ENCODE measurements around the gene ROCK2. TPM values are rescaled to one million over a fixed set of nuclear protein-coding genes. Genes with fewer than 3 reads are reported as not detected.

ROCK2 gene
- total and polyA plus RNA-seq, 2 of the 8 experiments (the other 6 are each of a cell fraction or from before 2014, with no cell fraction given), result 2.7 to 29.0 TPM

DNA sequence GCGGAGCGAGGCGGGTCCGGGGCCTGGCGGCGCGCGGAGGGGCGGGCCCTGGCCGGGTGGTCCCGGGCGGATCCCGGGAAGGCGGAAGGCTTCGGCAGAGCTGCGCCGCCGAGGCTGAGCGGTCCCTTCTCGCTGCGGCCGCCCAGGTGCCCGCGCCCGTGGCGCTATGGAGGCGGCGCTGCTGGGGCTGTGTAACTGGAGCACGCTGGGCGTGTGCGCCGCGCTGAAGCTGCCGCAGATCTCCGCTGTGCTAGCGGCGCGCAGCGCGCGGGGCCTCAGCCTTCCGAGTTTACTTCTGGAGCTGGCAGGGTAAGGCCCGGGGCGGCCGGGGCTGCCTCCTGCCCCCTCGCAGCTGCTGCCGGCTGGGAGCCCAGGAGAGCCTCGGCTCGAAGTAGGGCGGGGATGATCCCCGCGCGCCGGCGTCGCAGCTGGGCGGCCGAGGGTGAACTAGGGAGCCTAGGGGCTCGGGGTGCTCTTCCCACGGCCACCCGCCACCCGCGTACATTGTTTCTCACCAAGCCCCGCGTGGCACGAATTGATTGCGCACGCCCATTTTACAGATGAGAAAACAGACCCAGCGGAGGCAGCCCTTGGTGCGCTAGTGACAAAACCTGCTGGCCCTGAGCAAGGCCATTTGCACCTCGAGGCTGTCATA is 188.9 kb downstream of the ROCK2 start, which contains the start of gene SLC66A3 (continued):
- peak; percentile 75 for TF ChIP-seq PHF8 (conservative IDR thresholded peaks at IDR 0.05; ENCODE audit: low read depth, low read length)
- no peak for TF ChIP-seq RXRA (IDR thresholded peaks at IDR 0.05; ENCODE audit: insufficient read depth, low read depth, low read length)
- TF ChIP-seq POLR2AphosphoS5 (IDR thresholded peaks at IDR 0.05; ENCODE audit: low read depth, low read length), result peak; percentile 65
- TF ChIP-seq RFX5 (IDR thresholded peaks at IDR 0.05; ENCODE audit: borderline replicate concordance, low read depth, low read length), result no peak
- peak; percentile 40 for TF ChIP-seq TAF7 (optimal IDR thresholded peaks at IDR 0.05; ENCODE audit: borderline replicate concordance, low read depth, low read length)
- no peak for TF ChIP-seq ZNF274 (IDR thresholded peaks at IDR 0.05; ENCODE audit: borderline replicate concordance, extremely low read depth, low read length)
- peak; percentile 13; the same call in 1 of the 2 replicates for TF ChIP-seq CREB1 (IDR thresholded peaks at IDR 0.05)
- TF ChIP-seq CTBP2 (IDR thresholded peaks at IDR 0.05; ENCODE audit: borderline replicate concordance, insufficient read depth, insufficient read length, low read length), result no peak
- 0 out of 2 replicates have a peak, but pooled peaks have one; percentile 32 for TF ChIP-seq SP4 (IDR thresholded peaks at IDR 0.05; ENCODE audit: low read length)
- no peak for TF ChIP-seq BCL11A (IDR thresholded peaks at IDR 0.05; ENCODE audit: low read depth in 2 of 2, low read length in 2 of 2)
- TF ChIP-seq TBP (IDR thresholded peaks at IDR 0.05; ENCODE audit: low read depth, low read length), result peak; percentile 60; the same call in 1 of the 2 replicates

Data from H1 (cell line).